HCT116 (cell line): ENCODE data around the gene BNIP5. TPM values are rescaled to one million over a fixed set of nuclear protein-coding genes. Genes with fewer than 3 reads are reported as not detected.

Experiments used
- ATAC-seq: fragments of 200-7000 bp; cut with Tn5 transposase; 2 replicates; pipeline ENCODE4 v1.9.1; 2020; ENCODE audit warnings: mild to moderate bottlenecking, moderate library complexity
- BruUV-seq: library from RNA; stranded (reverse); fragments of 400-500 nt; replicated peaks from 2 replicates; lab custom pipeline; 2021; lab: Mats Ljungman, UMichigan
- CTCF ChIA-PET: fragments of 300-600 bp; sonication (Branson Sonifier 250); formaldehyde crosslinking; loops from one replicate; lab custom pipeline; 2021; ENCODE audit warnings: antibody characterized with exemption; lab: Charles Lee
- POLR2A ChIA-PET: fragments of 300-600, 350-600 bp; sonication (Branson Sonifier 250); formaldehyde crosslinking; loops from one replicate; lab custom pipeline; 2021; ENCODE audit warnings: antibody characterized with exemption; lab: Charles Lee
- RAD21 ChIA-PET, 2 experiments: fragments of 300-600 bp; sonication (Branson Sonifier 250); formaldehyde crosslinking; loops; one replicate each; lab custom pipeline; 2023; ENCODE audit warnings: low total read pairs in 2 of 2; ENCODE audit not compliant: uncharacterized antibody in 2 of 2, unreplicated experiment in 2 of 2, low non-redundant PET in 1 of 2; lab: Charles Lee
- DNase-seq: peaks from one replicate; pipeline ENCODE4 v3.0.0-alpha.2; 2010; ENCODE audit warnings: low read depth, low spot score
- H2AFZ ChIP-seq: fragments of 200-600 bp; shearing (Covaris generic), sonication (generic); 2 replicates; pipeline ENCODE4 v1.6.1; 2017; ENCODE audit warnings: low read depth, mixed run types, mixed read lengths, antibody characterized with exemption, low read length; ENCODE audit not compliant: poor library complexity, severe bottlenecking
- H3K27ac ChIP-seq: 2 replicates; pipeline ENCODE4 v1.5.1; 2012; ENCODE audit warnings: low read depth, low read length
- H3K27me3 ChIP-seq: fragments of 200-600 bp; sonication (generic); 2 replicates; pipeline ENCODE4 v1.6.1; 2016; ENCODE audit warnings: mixed run types, low read length, mixed read lengths; ENCODE audit not compliant: insufficient read depth
- H3K36me3 ChIP-seq, 2 experiments: fragments of 200-500 bp in 1 of 2; fragments of 200-600 bp in 1 of 2; sonication (Bioruptor generic) in 1 of 2; sonication (generic) in 1 of 2; 2 replicates each; pipeline versions ENCODE4 v1.5.1 to v1.6.1; 2014 to 2016; ENCODE audit warnings: low read length in 2 of 2, inconsistent platforms in 1 of 2, mixed read lengths in 1 of 2, mixed run types in 1 of 2; ENCODE audit not compliant: insufficient read depth in 2 of 2, control insufficient read depth in 1 of 2
- H3K4me1 ChIP-seq, 2 experiments: fragments of 200-600 bp in 1 of 2; sonication (generic) in 1 of 2; 2 replicates each; pipeline versions ENCODE4 v1.5.1 to v1.6.1; 2012 to 2017; ENCODE audit warnings: low read length in 2 of 2, inconsistent platforms in 1 of 2, mild to moderate bottlenecking in 1 of 2, mixed read lengths in 1 of 2, mixed run types in 1 of 2, moderate library complexity in 1 of 2; ENCODE audit not compliant: insufficient read depth in 2 of 2, control insufficient read depth in 1 of 2
- H3K4me2 ChIP-seq: fragments of 200-600 bp; sonication (generic); 2 replicates; pipeline ENCODE4 v1.6.1; 2017; ENCODE audit warnings: mixed run types, low read length, mixed read lengths
- H3K4me3 ChIP-seq, 2 experiments: fragments of 200-600 bp in 1 of 2; sonication (generic) in 1 of 2; replicated peaks in 1 of 2; 2 replicates each; pipeline ENCODE4 v1.5.1; 2011 to 2016; ENCODE audit warnings: low read length in 2 of 2, control low read depth in 1 of 2, low read depth in 1 of 2, mild to moderate bottlenecking in 1 of 2, mixed read lengths in 1 of 2, mixed run types in 1 of 2
- H3K79me2 ChIP-seq: fragments of 200-600 bp; sonication (generic); 2 replicates; pipeline ENCODE4 v1.6.1; 2017; ENCODE audit warnings: mild to moderate bottlenecking, mixed run types, low read length, moderate library complexity, mixed read lengths; ENCODE audit not compliant: insufficient read depth
- H3K9ac ChIP-seq: fragments of 200-600 bp; sonication (generic); 2 replicates; pipeline ENCODE4 v1.6.1; 2016; ENCODE audit warnings: low read length, mixed read lengths
- H3K9me2 ChIP-seq: fragments of 200-600 bp; sonication (generic), shearing (Covaris generic); 2 replicates; pipeline ENCODE4 v1.6.1; 2017; ENCODE audit warnings: mixed run types, mild to moderate bottlenecking, moderate library complexity; ENCODE audit not compliant: insufficient read depth
- H3K9me3 ChIP-seq, 2 experiments: fragments of 200-500 bp in 1 of 2; fragments of 200-600 bp in 1 of 2; sonication (Bioruptor generic) in 1 of 2; sonication (generic) in 1 of 2; 2 replicates each; pipeline ENCODE4 v1.6.1; 2014 to 2017; ENCODE audit warnings: low read length in 2 of 2, mixed read lengths in 2 of 2, inconsistent platforms in 1 of 2, low read depth in 1 of 2, mild to moderate bottlenecking in 1 of 2, mixed run types in 1 of 2, moderate library complexity in 1 of 2; ENCODE audit not compliant: control insufficient read depth in 1 of 2, insufficient read depth in 1 of 2
- H4K20me1 ChIP-seq: fragments of 200-600 bp; sonication (generic), shearing (Covaris generic); 2 replicates; pipeline ENCODE4 v1.6.1; 2017; ENCODE audit warnings: mixed run types, mild to moderate bottlenecking, moderate library complexity; ENCODE audit not compliant: insufficient read depth
- CTCF ChIP-seq, 3 experiments: fragments of 200-600 bp in 1 of 3; sonication (generic) in 1 of 3; IDR thresholded peaks in 2 of 3; conservative IDR thresholded peaks in 1 of 3; 2 replicates each; pipeline ENCODE4 v1.5.1; 2012 to 2017; ENCODE audit warnings: low read depth in 2 of 3, low read length in 2 of 3, antibody characterized with exemption in 1 of 3, borderline replicate concordance in 1 of 3, control low read depth in 1 of 3, mild to moderate bottlenecking in 1 of 3, mixed read lengths in 1 of 3, mixed run types in 1 of 3, moderate library complexity in 1 of 3; ENCODE audit not compliant: insufficient read depth in 1 of 3
- EZH2 ChIP-seq: fragments of 200-600 bp; sonication (generic); IDR thresholded peaks from 2 replicates; pipeline ENCODE4 v1.6.1; 2017; ENCODE audit warnings: antibody characterized with exemption, mixed run types
- JUND ChIP-seq: IDR thresholded peaks from 2 replicates; pipeline ENCODE4 v1.6.1; 2012
- POLR2A ChIP-seq: IDR thresholded peaks from 2 replicates; pipeline ENCODE4 v1.7.0; 2011; ENCODE audit warnings: borderline replicate concordance; ENCODE audit not compliant: insufficient read depth, insufficient read length; ENCODE audit errors: extremely low read depth
- YY1 ChIP-seq: IDR thresholded peaks from 2 replicates; pipeline ENCODE4 v1.6.1; 2011; ENCODE audit warnings: low read length, low read depth, moderate library complexity, mild to moderate bottlenecking; ENCODE audit not compliant: insufficient replicate concordance; ENCODE audit errors: extremely low read depth
- ZBTB33 ChIP-seq: IDR thresholded peaks from 2 replicates; pipeline ENCODE4 v1.6.1; 2011; ENCODE audit warnings: mild to moderate bottlenecking, low read length, moderate library complexity; ENCODE audit not compliant: insufficient replicate concordance; ENCODE audit errors: extremely low read depth
- ZNF274 ChIP-seq: fragments of 200-500 bp; sonication (Bioruptor generic); IDR thresholded peaks from 2 replicates; pipeline ENCODE4 v1.6.1; 2014; ENCODE audit warnings: mild to moderate bottlenecking, low read depth, low read length, inconsistent platforms
- intact Hi-C: fragments of 100-400 bp; cut with micrococcal nuclease; formaldehyde crosslinking; loops from 2 replicates; pipeline ENCODE4 v1.10.0; 2022
- total RNA-seq: library from RNA; stranded (reverse); gene quantifications from one replicate; pipeline ENCODE4 v1.2.1, GENCODE V29; 2021; ENCODE audit not compliant: unreplicated experiment

BNIP5 gene
- total RNA-seq, 1 experiment from 2014 or later = not detected

- TF ChIP-seq CTCF (IDR thresholded peaks at IDR 0.05 in 2 of 3, conservative IDR thresholded peaks at IDR 0.05 in 1 of 3; ENCODE audit: borderline replicate concordance in 1 of 3, insufficient read depth in 1 of 3, low read depth in 2 of 3, low read length in 2 of 3) (no peak), POLR2A (no peak), JUND (no peak)
These were observed 17.3 kb downstream of the BNIP5 start (continued) for GRCh38 chr6:36319436-36319762.

- POLR2A ChIA-PET = interaction anchor here (1.3 kb wide), 1 partner anchor 19 kb away, joined by 3 read pairs; no protein-coding TSS in a partner anchor
- Histone ChIP-seq H3K4me2 (no peak overlapping the region), H2AFZ (no peak overlapping the region), H3K36me3 (no peaks in the 10 kb centered on the region), H4K20me1 (no peaks in the 10 kb centered on the region), H3K27ac (no peak overlapping the region), H3K9me2 (no peaks in the 10 kb centered on the region), H3K9ac (no peak overlapping the region), H3K4me1 (peaks cover 17 to 24% of the 10 kb centered on the region in 2 experiments), H3K4me3 (no peak overlapping the region), H3K79me2 (no peaks in the 10 kb centered on the region), H3K27me3 (no peaks in the 10 kb centered on the region), H3K9me3 (no peaks in the 10 kb centered on the region)
- CTCF ChIA-PET = interaction anchor here (1.0 to 1.8 kb wide), 3 partner anchors 12 to 22 kb away, joined by 3 to 7 read pairs (median 6); no protein-coding TSS in a partner anchor
- DNase-seq (no peak), ATAC-seq (no peak)
- intact Hi-C loops = no loop called here
- RAD21 ChIA-PET = no interaction called here
- no TSS peak for BruUV-seq
- no peak for TF ChIP-seq EZH2
- TF ChIP-seq YY1 = no peak
- TF ChIP-seq ZNF274 = no peak
- TF ChIP-seq ZBTB33 = no peak
- TF ChIP-seq CTCF (IDR thresholded peaks at IDR 0.05 in 2 of 3, conservative IDR thresholded peaks at IDR 0.05 in 1 of 3; ENCODE audit: borderline replicate concordance in 1 of 3, insufficient read depth in 1 of 3, low read depth in 2 of 3, low read length in 2 of 3) = no peak
- TF ChIP-seq, all 23 proteins: peak for 0
These were observed 17.8 kb downstream of the BNIP5 start for GRCh38 chr6:36318690-36319435.
